GM19324 (cell line): ENCODE results near the gene ACTMAP.

Source experiments
- ATAC-seq: cut with Tn5 transposase; IDR thresholded peaks from one replicate; pipeline ENCODE4 v1.9.1; 2021; ENCODE audit warnings: mild to moderate bottlenecking, moderate library complexity; ENCODE audit not compliant: unreplicated experiment, low FRiP score

Gene ACTMAP

DNA sequence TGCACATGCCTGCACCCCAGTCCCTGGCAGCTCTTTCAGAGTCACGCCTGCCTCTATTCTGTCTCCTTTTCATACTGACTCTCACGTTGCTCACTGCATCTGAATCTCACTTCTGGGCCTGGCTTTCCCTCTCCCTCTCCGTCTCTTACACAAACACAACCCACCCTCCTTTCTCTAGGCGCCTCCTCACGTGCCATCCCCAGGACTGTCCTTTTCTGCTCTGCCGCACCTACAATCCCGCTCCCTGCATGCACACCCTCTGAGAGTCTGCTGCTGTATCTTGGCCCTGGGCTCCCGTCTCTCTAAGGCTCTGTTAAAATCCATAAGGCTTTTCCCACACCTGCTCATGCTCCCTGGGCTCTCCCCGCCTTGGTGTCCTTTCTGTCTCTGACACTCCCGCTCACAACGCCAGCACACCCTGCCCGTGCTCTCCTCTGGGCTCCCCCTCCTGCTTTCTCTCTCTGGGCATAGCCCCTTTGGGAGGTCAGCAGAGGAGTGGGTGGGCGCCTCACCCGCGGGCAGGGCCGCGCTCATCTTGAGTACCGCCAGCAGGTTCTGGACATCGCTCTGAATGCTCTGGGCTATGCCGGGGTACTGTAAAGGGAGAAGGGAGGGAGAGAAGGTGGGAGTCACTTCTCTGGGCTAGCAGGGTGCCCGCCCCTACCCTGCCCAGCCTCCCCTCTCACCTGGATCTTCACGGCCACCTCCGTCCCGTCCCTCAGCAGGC is 47.1 kb downstream of the ACTMAP start:
- ATAC-seq = no peak

GRCh38 chr19:40702337-40703012 is 47.8 kb downstream of the ACTMAP start:
- no peak for ATAC-seq

GRCh38 chr19:40701758-40702157 is 48.5 kb downstream of the ACTMAP start:
- ATAC-seq = no peak

GRCh38 chr19:40700083-40700482 is 50.2 kb downstream of the ACTMAP start:
- no peak for ATAC-seq

- no peak for ATAC-seq
Measured at GRCh38 chr19:40697007-40697406, 53.3 kb downstream of the ACTMAP start.

- no peak for ATAC-seq
Measured at GRCh38 chr19:40695881-40696280, 54.4 kb downstream of the ACTMAP start.

DNA sequence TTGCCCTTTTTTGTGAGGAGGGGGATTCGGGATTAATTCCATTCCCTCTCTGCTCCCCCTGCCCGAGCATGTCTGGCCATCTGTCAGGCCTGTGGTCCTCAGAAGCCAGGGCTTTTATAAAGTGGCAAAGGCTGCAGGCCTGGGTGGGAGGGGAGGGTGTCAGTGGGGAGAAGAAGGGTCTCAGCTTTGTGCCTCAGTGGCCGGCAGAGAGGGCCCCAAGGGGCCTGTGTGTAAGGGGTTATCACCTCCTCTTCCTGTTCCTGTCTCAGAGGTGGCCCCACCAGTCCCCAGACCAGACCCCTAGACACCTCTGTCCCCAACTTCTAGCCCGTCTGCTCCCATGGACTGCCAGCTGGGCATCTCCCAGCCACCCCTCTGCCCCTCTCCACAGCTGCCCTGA is 56.4 kb downstream of the ACTMAP start:
- ATAC-seq = no peak

GRCh38 chr19:40693150-40693788 is 57.0 kb downstream of the ACTMAP start:
- no peak for ATAC-seq

GRCh38 chr19:40692212-40692551 is 58.1 kb downstream of the ACTMAP start:
- ATAC-seq = no peak

DNA sequence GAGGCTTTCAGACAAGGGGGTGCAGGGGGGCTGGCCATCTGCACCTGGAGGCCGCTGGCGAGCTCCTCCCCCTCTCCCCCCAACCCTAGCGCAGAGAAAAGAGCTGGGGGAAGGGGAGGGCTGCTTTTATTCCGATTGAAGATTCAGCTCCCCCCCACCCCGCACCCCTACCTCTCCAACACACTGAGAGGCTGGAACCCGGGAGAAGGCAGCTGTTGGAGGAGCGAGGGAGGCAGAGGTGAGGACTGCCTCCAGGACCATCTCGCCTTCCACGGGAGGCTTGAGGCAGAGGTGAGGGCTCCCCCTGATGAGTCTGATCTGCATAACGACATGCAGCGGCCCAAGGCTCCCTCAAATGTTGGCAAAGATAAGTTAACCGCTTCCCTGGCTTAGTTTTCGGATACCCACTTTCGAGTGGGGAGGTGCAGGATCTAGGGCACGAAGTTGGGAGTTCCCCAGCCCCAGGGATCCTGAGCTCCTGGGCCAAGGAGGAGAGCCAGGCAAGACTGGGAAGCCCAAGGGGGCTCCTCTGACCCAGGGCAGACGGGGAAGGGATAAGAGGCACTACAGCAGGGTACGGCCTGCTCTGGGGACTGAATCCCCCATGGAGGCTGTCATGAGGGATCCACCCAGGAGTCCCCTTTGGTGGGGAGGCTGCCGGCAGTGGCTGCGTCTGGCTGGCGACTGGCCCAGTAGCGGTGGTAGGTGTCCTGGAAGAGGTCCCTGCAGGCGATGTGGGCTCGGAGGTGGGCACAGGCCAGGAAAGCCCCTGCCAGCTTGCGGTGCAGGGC is 58.7 kb downstream of the ACTMAP start:
- ATAC-seq = no peak
